PC-9 (cell line): ENCODE measurements around the gene ARMC2. TPM values are rescaled to one million over a fixed set of nuclear protein-coding genes. Genes with fewer than 3 reads are reported as not detected.
A peak's percentile ranks its signal among the peaks of the same experiment; 100 is the strongest.

Experiments
- BruUV-seq: library from RNA; stranded (reverse); fragments of 400-500 nt; replicated peaks from 2 replicates; lab custom pipeline; 2021; lab: Mats Ljungman, UMichigan
- CTCF ChIA-PET: fragments of 300-600 bp; sonication (Branson Sonifier 250); formaldehyde crosslinking; loops from one replicate; lab custom pipeline; 2022; ENCODE audit warnings: antibody characterized with exemption; lab: Charles Lee
- POLR2A ChIA-PET: fragments of 300-600 bp; sonication (Branson Sonifier 250); formaldehyde crosslinking; loops from one replicate; lab custom pipeline; 2022; ENCODE audit warnings: antibody characterized with exemption; ENCODE audit not compliant: unreplicated experiment; lab: Charles Lee
- DNase-seq, 2 experiments: peaks; one replicate each; pipeline versions ENCODE4 v3.0.0 to v3.0.0-alpha.2; 2015 to 2022; ENCODE audit warnings: mixed read lengths in 1 of 2
- H2AFZ ChIP-seq: fragments of 200-600 bp; sonication (generic); 2 replicates; pipeline ENCODE4 v1.8.1; 2017; ENCODE audit warnings: antibody characterized with exemption
- H3F3A ChIP-seq: fragments of 200-600 bp; sonication (generic); 2 replicates; pipeline ENCODE4 v1.8.1; 2017; ENCODE audit warnings: antibody characterized with exemption, mild to moderate bottlenecking, low read depth; ENCODE audit not compliant: insufficient read depth
- H3K27ac ChIP-seq: fragments of 200-600 bp; sonication (generic); 2 replicates; pipeline ENCODE4 v1.6.1; 2016; ENCODE audit warnings: mixed run types
- H3K27me3 ChIP-seq: fragments of 200-600 bp; sonication (generic); 2 replicates; pipeline ENCODE4 v1.6.1; 2016; ENCODE audit warnings: low read depth, mixed run types; ENCODE audit not compliant: insufficient read depth
- H3K36me3 ChIP-seq: fragments of 200-600 bp; sonication (generic); 2 replicates; pipeline ENCODE4 v1.6.1; 2016; ENCODE audit warnings: low read depth, mixed run types
- H3K4me1 ChIP-seq: fragments of 200-600 bp; sonication (generic); replicated peaks from 2 replicates; pipeline ENCODE4 v1.6.1; 2016; ENCODE audit warnings: mixed run types; ENCODE audit not compliant: insufficient read depth
- H3K4me2 ChIP-seq: fragments of 200-600 bp; sonication (generic); 2 replicates; pipeline ENCODE4 v1.6.1; 2017; ENCODE audit warnings: mixed run types
- H3K4me3 ChIP-seq: fragments of 200-600 bp; sonication (generic); 2 replicates; pipeline ENCODE4 v1.6.1; 2016; ENCODE audit warnings: mixed run types
- H3K79me2 ChIP-seq: fragments of 200-600 bp; sonication (generic); 2 replicates; pipeline ENCODE4 v1.6.1; 2017; ENCODE audit warnings: low read depth, mixed run types
- H3K9me2 ChIP-seq: fragments of 200-600 bp; sonication (generic); 2 replicates; pipeline ENCODE4 v1.8.1; 2017; ENCODE audit warnings: mild to moderate bottlenecking; ENCODE audit not compliant: insufficient read depth
- H3K9me3 ChIP-seq: fragments of 200-600 bp; sonication (generic); 2 replicates; pipeline ENCODE4 v1.8.1; 2016; ENCODE audit warnings: low read depth; ENCODE audit not compliant: insufficient read depth
- H4K20me1 ChIP-seq: fragments of 200-600 bp; sonication (generic); 2 replicates; pipeline ENCODE4 v1.8.1; 2017; ENCODE audit not compliant: insufficient read depth
- CTCF ChIP-seq: fragments of 200-600 bp; sonication (generic); conservative IDR thresholded peaks from 2 replicates; pipeline ENCODE4 v1.6.1; 2017; ENCODE audit warnings: mixed run types, antibody characterized with exemption, mild to moderate bottlenecking, moderate library complexity
- EZH2 ChIP-seq: fragments of 200-600 bp; sonication (generic); IDR thresholded peaks from 2 replicates; pipeline ENCODE4 v1.8.0; 2017; ENCODE audit warnings: antibody characterized with exemption, low read depth
- intact Hi-C: fragments of 100-400 bp; cut with micrococcal nuclease; formaldehyde crosslinking; loops from one replicate; pipeline ENCODE4 v1.10.0; 2022; ENCODE audit not compliant: unreplicated experiment
- total RNA-seq: library from RNA; stranded (reverse); gene quantifications from 2 replicates; pipeline ENCODE4 v1.2.3, GENCODE V29; 2021

Gene ARMC2
- total RNA-seq, 1 experiment from 2014 or later = 15.5 TPM

DNA sequence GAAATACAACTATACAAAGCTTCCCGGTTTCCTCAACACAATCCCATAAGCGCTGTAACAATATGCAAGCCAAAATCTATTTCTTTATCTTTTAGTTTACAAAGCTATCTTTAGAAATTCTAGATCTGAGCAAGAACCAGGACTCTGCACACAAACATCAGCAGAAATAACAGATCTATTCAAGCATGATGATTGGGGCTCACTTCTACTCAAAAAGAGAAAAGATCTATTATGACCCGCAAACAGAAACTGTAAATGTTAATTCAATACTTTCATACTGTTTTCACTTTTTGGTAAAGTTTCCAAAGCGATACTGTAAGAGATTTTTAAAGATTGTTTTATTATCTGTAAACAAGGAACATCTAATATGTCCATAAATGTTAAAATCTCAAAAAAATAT lies 159.8 kb downstream of the ARMC2 start:
- Histone ChIP-seq H3K4me1 (peaks cover 31% of the 10 kb centered on the region), H2AFZ (no peak overlapping the region), H3F3A (no peaks in the 10 kb centered on the region), H3K9me3 (no peaks in the 10 kb centered on the region), H3K9me2 (no peaks in the 10 kb centered on the region), H3K36me3 (no peaks in the 10 kb centered on the region), H3K4me2 (peak overlapping the region; percentile 79), H3K79me2 (peaks cover 21% of the 10 kb centered on the region; the same call in 1 of the 2 replicates), H3K27me3 (no peaks in the 10 kb centered on the region), H4K20me1 (no peaks in the 10 kb centered on the region), H3K4me3 (peak overlapping the region; percentile 82; the same call in 1 of the 2 replicates), H3K27ac (no peak overlapping the region)
- TF ChIP-seq EZH2 (no peak), CTCF (no peak)
- ChIA-PET CTCF (no interaction called here), POLR2A (no interaction called here)
- BruUV-seq = TSS peak; percentile 40
- DNase-seq = no peak
- intact Hi-C loops = no loop called here

GRCh38 chr6:109008537-109009235 lies 160.5 kb downstream of the ARMC2 start:
- TF ChIP-seq EZH2 = no peak
- TF ChIP-seq CTCF = no peak
- no peaks in the 10 kb centered on the region for H3K9me3 ChIP-seq
- peak overlapping the region; percentile 82 for H3K4me3 ChIP-seq
- H3K4me1 ChIP-seq = peaks cover 31% of the 10 kb centered on the region
- H3K27me3 ChIP-seq = no peaks in the 10 kb centered on the region
- H3K79me2 ChIP-seq = peaks cover 21% of the 10 kb centered on the region; the same call in 1 of the 2 replicates
- ChIA-PET POLR2A (interaction anchor here (0.5 to 0.6 kb wide), 3 partner anchors 84 to 1277 kb away, joined by 3 to 5 read pairs (median 3); no protein-coding TSS in a partner anchor), CTCF (no interaction called here)
- H3F3A ChIP-seq = no peaks in the 10 kb centered on the region
- intact Hi-C loops = loop anchor here (1.0 kb wide), 1 partner anchor 37 kb away; no protein-coding TSS in a partner anchor
- H3K36me3 ChIP-seq = no peaks in the 10 kb centered on the region
- peak overlapping the region; percentile 95 for H2AFZ ChIP-seq
- peak overlapping the region; percentile 18; the same call in 1 of the 2 replicates for H3K27ac ChIP-seq
- no TSS peak for BruUV-seq
- no peak for DNase-seq
- no peaks in the 10 kb centered on the region for H3K9me2 ChIP-seq
- peak overlapping the region; percentile 79 for H3K4me2 ChIP-seq
- no peaks in the 10 kb centered on the region for H4K20me1 ChIP-seq

GRCh38 chr6:109009236-109009961 lies 161.2 kb downstream of the ARMC2 start:
- Histone ChIP-seq H3K9me2 (no peaks in the 10 kb centered on the region), H3K79me2 (peaks cover 19% of the 10 kb centered on the region; the same call in 1 of the 2 replicates), H3F3A (no peaks in the 10 kb centered on the region), H3K27ac (peak overlapping the region; percentile 53), H2AFZ (peak overlapping the region; percentile 95), H3K4me1 (peaks cover 31% of the 10 kb centered on the region), H3K36me3 (no peaks in the 10 kb centered on the region), H3K4me3 (peak overlapping the region; percentile 82), H3K9me3 (no peaks in the 10 kb centered on the region), H4K20me1 (no peaks in the 10 kb centered on the region), H3K27me3 (no peaks in the 10 kb centered on the region), H3K4me2 (peak overlapping the region; percentile 89)
- TF ChIP-seq EZH2 (no peak), CTCF (no peak)
- peak; percentile 75 to 87 for DNase-seq
- intact Hi-C loops = loop anchor here (1.0 kb wide), 1 partner anchor 38 kb away; no protein-coding TSS in a partner anchor
- ChIA-PET POLR2A (interaction anchor here (0.5 to 0.9 kb wide), 3 partner anchors 85 to 1276 kb away, joined by 3 to 9 read pairs (median 3); partner anchors contain the start of gene ARMC2), CTCF (interaction anchor here (0.7 kb wide), 1 partner anchor 14 kb away, joined by 3 read pairs; no protein-coding TSS in a partner anchor)
- BruUV-seq = no TSS peak
